Mucosa of stomach (tissue), 1 donor: ENCODE results near the gene EZH1.
"Not testable (repeated sequence)": the region's sequence is repeated elsewhere in the genome, so short reads cannot be mapped to it uniquely, and the experiment has no call there.

Source experiments
- H3K27me3 ChIP-seq: one replicate; pipeline ENCODE4 v1.7.0; 2013; ENCODE audit warnings: mild to moderate bottlenecking, low read length; ENCODE audit not compliant: control insufficient read depth, insufficient read depth
- H3K36me3 ChIP-seq: one replicate; pipeline ENCODE4 v1.7.0; 2013; ENCODE audit warnings: low read length; ENCODE audit not compliant: control insufficient read depth, insufficient read depth
- H3K4me1 ChIP-seq: one replicate; pipeline ENCODE4 v1.7.0; 2013; ENCODE audit warnings: mild to moderate bottlenecking, low read length; ENCODE audit not compliant: control insufficient read depth, insufficient read depth
- H3K4me3 ChIP-seq: one replicate; pipeline ENCODE4 v1.7.0; 2013; ENCODE audit warnings: low read length
- H3K9ac ChIP-seq: one replicate; pipeline ENCODE4 v1.7.0; 2013; ENCODE audit warnings: mild to moderate bottlenecking, low read length, moderate library complexity
- H3K9me3 ChIP-seq: one replicate; pipeline ENCODE4 v1.7.0; 2013; ENCODE audit warnings: mild to moderate bottlenecking, low read length, moderate library complexity; ENCODE audit not compliant: control insufficient read depth
- donor health status: Pancreatic carcinoma.

EZH1 gene

DNA sequence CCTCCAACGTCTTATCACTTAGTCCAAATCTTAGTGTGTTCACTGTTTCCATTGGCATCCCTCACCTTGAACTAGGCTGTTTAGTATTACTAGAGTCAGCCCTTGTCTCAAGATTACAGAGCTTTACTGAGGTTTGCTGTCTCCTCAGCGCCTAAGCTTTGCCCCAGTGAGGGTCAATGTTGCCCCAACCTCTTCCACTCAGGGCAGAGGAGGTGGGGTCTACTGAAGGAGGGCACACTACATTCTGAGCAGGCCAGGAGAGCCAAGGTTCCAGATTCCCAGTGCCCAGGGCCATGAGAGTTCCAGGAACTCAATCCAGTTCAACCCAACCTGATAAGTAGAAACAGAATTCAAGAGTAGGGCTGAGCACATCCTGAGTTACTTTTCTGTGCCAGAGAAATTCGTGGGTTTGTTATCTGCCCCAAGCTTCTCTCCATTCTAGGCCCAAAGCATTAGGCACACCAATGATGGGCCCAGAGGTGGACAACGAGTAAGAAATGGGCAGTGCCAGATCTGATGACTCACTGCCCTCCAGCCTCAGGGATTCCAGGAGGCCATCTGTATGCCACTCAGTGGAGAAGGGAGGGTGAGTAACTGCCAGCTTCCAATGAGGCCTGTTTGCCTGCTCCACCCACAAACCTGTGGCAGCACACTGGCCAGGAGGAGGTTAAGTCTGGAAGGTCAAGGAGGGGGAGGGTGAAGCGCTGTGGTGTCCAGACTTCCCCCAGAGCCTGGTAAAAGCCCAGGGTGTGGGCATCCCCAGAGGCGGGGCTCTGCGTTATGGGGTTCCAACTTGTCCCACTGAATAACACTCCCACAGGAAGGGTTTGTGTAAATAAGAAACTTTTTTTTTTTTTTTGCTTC is 77.5 kb downstream of the EZH1 start:
- Histone ChIP-seq H3K27me3 (no peaks in the 10 kb centered on the region), H3K9me3 (no peaks in the 10 kb centered on the region), H3K4me1 (peaks cover 32% of the 10 kb centered on the region), H3K9ac (no peak overlapping the region), H3K36me3 (peaks cover 17% of the 10 kb centered on the region), H3K4me3 (no peak overlapping the region)

DNA sequence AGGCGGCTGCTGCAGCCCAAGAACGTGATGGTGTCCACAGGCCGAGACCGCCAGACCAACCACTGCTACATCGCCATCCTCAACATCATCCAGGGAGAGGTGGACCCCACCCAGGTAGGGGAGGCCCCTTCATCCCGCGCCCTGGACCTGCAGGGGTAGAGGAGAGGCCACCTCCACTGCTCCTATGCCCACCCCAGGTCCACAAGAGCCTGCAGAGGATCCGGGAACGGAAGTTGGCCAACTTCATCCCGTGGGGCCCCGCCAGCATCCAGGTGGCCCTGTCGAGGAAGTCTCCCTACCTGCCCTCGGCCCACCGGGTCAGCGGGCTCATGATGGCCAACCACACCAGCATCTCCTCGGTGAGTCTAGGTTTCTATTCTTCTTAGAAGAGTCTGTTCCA is 78.7 kb downstream of the EZH1 start:
- peaks cover 14% of the 10 kb centered on the region for H3K36me3 ChIP-seq
- not testable (repeated sequence) for H3K9ac ChIP-seq, H3K27me3 ChIP-seq, H3K9me3 ChIP-seq, H3K4me3 ChIP-seq
- H3K4me1 ChIP-seq: peaks cover 32% of the 10 kb centered on the region

DNA sequence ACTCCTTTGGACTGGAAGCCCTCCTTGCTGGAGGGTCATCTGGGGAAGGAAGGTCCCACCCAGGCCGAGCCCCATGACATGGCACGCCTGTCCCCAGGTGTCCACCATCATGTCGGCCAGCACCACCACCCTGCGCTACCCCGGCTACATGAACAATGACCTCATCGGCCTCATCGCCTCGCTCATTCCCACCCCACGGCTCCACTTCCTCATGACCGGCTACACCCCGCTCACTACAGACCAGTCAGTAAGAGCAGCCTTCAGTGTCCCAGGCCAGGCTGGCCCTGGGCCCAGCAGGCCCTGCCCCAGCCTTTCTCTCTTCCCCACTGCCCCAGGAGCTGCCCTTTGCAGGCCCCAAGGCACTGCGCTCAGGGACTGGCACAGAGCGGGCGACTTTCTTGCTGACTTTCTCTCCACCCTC is 79.2 kb downstream of the EZH1 start:
- Histone ChIP-seq H3K27me3 (no peaks in the 10 kb centered on the region), H3K4me1 (peaks cover 32% of the 10 kb centered on the region), H3K4me3 (no peak overlapping the region), H3K9ac (no peak overlapping the region), H3K9me3 (no peaks in the 10 kb centered on the region), H3K36me3 (peaks cover 8% of the 10 kb centered on the region)

DNA sequence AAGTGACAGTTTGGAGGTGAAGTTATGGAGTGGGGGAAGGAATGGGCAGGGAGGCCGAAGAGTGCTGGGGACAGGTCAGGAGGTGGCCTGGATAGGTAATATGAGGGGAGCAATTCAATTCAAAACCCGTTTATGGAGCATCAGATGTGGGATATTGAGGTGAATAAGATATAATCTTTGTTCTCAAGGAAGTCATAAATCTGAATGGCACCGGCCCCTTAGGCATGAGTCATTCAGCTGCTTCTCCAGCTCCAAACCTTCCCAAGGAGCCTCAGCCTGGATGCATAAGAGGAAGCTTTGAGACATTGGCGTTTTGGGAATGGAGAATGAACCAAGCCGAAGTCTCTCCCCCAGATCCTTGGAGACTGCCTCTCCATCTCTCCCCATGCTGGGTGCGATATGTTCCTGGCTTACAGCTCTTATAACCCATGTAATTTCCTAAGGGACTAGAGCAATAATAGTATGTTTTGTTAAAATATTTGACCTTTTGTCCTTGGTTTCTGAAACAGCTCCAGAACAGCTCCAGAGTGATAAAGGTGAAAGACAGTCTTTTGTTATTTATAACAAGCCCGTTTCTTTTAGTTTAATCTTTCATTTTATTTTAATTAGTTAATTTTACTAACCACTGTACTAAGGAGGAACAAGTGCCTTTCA is 84.0 kb downstream of the EZH1 start:
- H3K9me3 ChIP-seq: no peaks in the 10 kb centered on the region
- H3K27me3 ChIP-seq: no peaks in the 10 kb centered on the region
- no peaks in the 10 kb centered on the region for H3K36me3 ChIP-seq
- peaks cover 10% of the 10 kb centered on the region for H3K4me1 ChIP-seq
- H3K9ac ChIP-seq: no peak overlapping the region
- no peak overlapping the region for H3K4me3 ChIP-seq

DNA sequence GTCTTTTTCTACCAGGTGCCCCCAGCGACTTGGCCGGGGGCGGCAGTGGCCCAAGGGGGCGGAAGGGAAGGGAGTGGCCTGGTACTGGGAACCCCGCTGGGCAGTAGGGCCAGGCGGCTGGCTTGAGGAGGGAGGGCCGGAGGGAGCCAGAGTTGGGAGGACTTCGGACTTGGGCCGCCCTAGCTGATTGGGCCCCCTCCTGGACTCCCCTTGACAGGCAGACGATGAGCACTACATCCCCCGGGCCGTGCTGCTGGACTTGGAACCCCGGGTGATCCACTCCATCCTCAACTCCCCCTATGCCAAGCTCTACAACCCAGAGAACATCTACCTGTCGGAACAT is 84.9 kb downstream of the EZH1 start:
- Histone ChIP-seq H3K4me1 (peaks cover 10% of the 10 kb centered on the region), H3K9ac (peak overlapping the region; percentile 71)
- H3K4me3 ChIP-seq, H3K36me3 ChIP-seq, H3K27me3 ChIP-seq, H3K9me3 ChIP-seq: not testable (repeated sequence)

DNA sequence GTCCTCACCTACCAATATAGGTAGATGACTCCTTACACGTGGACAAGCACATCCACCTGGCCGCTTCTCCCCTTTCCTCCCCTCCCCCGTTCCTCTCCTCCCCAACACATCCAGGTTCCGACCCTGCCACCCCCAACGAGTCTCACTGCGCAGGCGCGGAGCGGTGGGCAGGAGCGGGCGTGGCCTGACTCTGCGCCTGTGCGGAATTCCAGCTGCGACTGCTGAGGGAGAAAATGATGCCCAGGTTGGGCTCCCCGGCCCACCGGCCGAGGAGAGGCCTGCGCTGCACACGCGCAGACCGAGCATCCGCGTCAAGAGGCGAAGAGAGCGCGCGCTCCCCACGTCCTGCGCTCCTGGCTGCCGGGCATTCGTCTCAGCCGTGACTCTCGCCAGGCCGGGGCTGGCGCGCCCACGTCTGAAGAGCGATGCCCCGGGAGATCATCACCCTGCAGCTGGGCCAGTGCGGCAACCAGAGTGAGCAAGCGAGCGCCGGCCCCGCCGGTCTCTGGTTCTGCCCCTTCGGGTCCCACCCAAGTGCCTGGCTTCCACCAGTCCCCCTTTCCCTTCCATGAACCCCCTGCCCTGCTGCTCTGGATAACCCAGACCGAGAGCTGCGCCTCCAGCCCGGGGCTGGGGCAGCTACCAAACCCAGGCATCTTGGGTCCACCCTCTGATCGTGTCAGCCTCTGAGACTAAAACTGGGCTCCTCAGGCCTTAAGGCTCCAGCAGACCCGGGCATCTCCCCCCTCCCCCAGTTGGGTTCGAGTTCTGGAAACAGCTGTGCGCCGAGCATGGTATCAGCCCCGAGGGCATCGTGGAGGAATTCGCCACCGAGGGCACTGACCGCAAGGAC is 85.5 kb downstream of the EZH1 start, which contains the start of gene TUBG2:
TSS of gene TUBG2 (plus strand) at position 206 of the 853 bp plus-strand sequence. CDS start at position 426, 220 bp downstream.
- Histone ChIP-seq H3K9ac (peak within 1 kb of the TSS; percentile 71), H3K4me3 (peak within 1 kb of the TSS; percentile 57), H3K27me3 (no peaks in the 10 kb centered on the region), H3K4me1 (peaks cover 11% of the 10 kb centered on the region), H3K36me3 (no peaks in the 10 kb centered on the region), H3K9me3 (no peaks in the 10 kb centered on the region)

DNA sequence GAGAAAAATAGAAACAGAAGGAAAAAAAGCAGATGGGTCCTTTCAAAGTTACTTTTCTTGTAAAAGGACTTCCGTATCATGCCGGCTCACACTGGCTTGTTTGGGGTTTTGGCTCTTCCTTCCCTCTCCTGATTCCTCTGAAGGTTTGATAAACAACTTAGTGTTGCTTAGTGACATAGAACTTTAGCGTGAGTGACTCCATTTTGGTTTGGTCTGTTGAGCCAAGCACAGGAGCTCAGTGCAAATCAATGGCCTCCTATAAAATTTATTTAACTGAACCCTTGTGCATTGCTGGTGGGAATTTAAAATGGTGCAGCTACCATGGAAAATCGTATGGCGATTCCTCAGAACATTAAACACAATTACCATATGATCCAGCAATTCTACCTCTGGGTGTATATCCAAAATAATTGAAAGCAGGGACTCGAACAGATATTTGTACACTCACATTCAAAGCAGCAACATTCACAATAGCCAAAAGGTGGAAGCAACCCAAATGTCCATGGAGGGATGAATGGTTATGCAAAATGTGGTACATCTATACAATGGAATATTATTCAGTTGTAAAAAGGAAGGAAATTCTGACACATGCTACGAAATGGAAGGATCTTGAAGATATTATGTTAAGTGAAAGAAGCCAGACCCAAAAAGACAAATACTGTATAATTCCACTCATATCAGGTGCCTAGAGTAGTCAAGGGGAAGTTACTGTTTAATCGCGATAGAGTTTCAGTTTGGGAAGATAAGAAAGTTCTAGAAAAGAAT is 86.8 kb downstream of the EZH1 start:
- Histone ChIP-seq H3K4me1 (peaks cover 22% of the 10 kb centered on the region), H3K9me3 (no peaks in the 10 kb centered on the region), H3K9ac (no peak overlapping the region), H3K4me3 (no peak overlapping the region), H3K36me3 (no peaks in the 10 kb centered on the region), H3K27me3 (peaks cover 8% of the 10 kb centered on the region)

DNA sequence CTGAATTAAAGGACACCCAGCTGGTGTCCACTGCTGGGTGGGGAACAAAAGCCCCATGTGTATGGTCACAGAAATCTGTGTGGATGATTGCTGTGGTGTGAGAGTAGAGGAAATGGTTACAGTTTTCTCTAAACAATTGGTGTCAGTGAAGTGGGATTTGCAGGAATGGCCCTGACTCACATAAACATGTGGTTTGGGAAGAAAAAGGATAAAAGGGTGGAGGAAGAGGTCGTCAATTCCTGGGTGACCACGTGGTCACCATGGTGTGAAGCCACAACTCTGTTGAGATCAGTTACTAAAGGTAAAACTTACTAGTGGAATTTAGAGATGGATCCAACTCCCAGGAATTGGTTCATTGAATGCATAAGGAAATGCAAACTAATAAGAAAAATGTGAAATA is 89.3 kb downstream of the EZH1 start:
- Histone ChIP-seq H3K9me3 (no peaks in the 10 kb centered on the region), H3K4me3 (no peak overlapping the region), H3K27me3 (peaks cover 8% of the 10 kb centered on the region), H3K36me3 (no peaks in the 10 kb centered on the region), H3K4me1 (peaks cover 22% of the 10 kb centered on the region), H3K9ac (no peak overlapping the region)

DNA sequence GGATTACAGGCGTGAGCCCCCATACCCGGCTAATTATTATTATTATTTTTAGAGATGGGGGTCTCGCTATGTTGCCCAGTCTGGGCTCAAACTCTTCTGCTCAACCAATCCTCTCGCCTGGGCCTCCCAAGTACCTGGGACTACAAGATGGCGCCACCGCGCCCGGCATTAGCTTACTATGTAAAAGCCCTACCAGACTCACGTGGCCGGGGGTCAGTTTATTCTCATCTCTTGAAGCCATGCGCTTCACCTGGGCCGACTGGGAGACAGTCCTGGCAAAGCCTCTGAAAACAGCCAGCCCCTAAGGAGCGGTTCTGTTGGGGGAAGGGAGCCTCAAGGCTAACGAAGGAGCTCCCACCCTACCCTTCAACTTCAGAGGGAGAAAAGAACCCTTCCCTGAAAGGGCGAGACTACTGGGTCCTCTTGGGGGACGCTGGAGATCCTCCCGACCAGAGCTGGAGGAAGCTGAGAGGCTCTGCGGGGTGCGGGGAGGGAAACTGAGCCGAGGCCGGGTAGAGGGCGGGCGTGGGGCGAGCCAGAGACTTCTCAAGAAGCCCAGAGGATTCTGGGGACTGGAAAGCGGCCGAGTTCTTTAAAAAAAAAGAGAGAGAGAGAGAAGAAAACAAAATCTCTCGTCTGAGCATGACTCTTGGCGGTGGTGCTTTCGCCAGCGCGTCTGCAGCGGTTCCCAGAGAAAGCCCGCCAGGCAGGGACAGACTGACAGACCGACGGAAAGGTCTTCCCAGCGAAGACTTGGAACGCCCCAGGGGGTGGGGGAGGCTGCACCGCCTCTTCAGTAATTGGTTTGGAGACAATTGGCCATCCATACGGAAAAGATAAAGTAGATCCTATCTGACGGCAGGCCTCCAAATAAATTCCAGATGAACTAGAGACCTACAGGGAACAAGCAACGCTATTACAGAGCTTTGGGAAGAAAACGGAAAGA is 91.4 kb downstream of the EZH1 start:
- Histone ChIP-seq H3K4me3 (no peak overlapping the region), H3K36me3 (no peaks in the 10 kb centered on the region), H3K27me3 (peaks cover 8% of the 10 kb centered on the region), H3K9me3 (no peaks in the 10 kb centered on the region), H3K4me1 (peaks cover 12% of the 10 kb centered on the region), H3K9ac (peak overlapping the region; percentile 72)

DNA sequence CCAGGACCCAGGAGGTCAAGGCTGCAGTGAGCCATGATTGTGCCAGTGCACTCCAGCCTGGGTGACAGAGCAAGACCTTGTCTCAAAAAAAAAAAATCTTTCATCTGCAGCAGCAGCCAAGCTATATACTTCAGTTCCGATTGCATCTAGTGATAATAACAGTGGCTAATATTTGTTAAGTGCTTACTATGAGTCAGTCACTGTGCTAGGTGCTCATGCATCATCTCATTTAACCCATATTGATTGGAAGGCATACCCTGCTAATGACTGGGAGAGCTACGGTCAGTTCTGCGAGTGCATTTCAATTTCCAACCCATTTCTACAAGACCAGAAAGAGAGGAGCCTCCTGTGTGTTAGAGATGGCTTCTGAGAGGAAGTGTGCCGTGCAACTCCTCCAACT is 93.4 kb downstream of the EZH1 start:
- no peak overlapping the region for H3K9ac ChIP-seq
- H3K4me1 ChIP-seq: peaks cover 12% of the 10 kb centered on the region
- H3K27me3 ChIP-seq: peaks cover 8% of the 10 kb centered on the region
- no peaks in the 10 kb centered on the region for H3K9me3 ChIP-seq
- no peaks in the 10 kb centered on the region for H3K36me3 ChIP-seq
- no peak overlapping the region for H3K4me3 ChIP-seq
